AG04449 (cell line): Measurements from ENCODE around the gene NPAS3.

Experiments
- CTCF ChIA-PET: fragments of 350-600 bp; formaldehyde crosslinking; extraction: SDS; loops from one replicate; lab custom pipeline; 2021; ENCODE audit warnings: antibody characterized with exemption; lab: Yijun Ruan, JAX
- POLR2A ChIA-PET: fragments of 400-600, 350-600 bp; formaldehyde crosslinking; extraction: SDS; loops from one replicate; lab custom pipeline; 2020; ENCODE audit warnings: antibody characterized with exemption, inconsistent platforms; lab: Yijun Ruan, JAX
- DNase-seq: peaks from one replicate; pipeline ENCODE4 v3.0.0-alpha.2; 2010; ENCODE audit warnings: low read depth, low spot score
- H3K4me3 ChIP-seq: 2 replicates; pipeline ENCODE4 v1.5.1; 2011; ENCODE audit warnings: low read depth, mild to moderate bottlenecking, control low read depth, low read length
- CTCF ChIP-seq: IDR thresholded peaks from one replicate; pipeline ENCODE4 v1.5.1; 2011; ENCODE audit warnings: mild to moderate bottlenecking, moderate library complexity, low read length, control low read depth, inconsistent platforms; ENCODE audit not compliant: insufficient read depth; ENCODE audit errors: missing control alignments

NPAS3 gene

GRCh38 chr14:33669111-33669510, 730.4 kb downstream of the NPAS3 start:
- CTCF ChIA-PET, result no interaction called here
- TF ChIP-seq CTCF, result no peak
- POLR2A ChIA-PET, result no interaction called here
- DNase-seq, result no peak
- no peak overlapping the region for H3K4me3 ChIP-seq

- no peak overlapping the region for H3K4me3 ChIP-seq
- ChIA-PET POLR2A (no interaction called here), CTCF (interaction anchor here (1.0 to 1.4 kb wide), 2 partner anchors 18 to 123 kb away, joined by 3 to 4 read pairs; no protein-coding TSS in a partner anchor)
- no peak for TF ChIP-seq CTCF
- no peak for DNase-seq
Observed at GRCh38 chr14:33670235-33670634, 731.6 kb downstream of the NPAS3 start.

- TF ChIP-seq CTCF, result no peak
- no peak overlapping the region for H3K4me3 ChIP-seq
- no peak for DNase-seq
- ChIA-PET POLR2A (no interaction called here), CTCF (interaction anchor here (1.4 kb wide), 1 partner anchor 122 kb away, joined by 4 read pairs; no protein-coding TSS in a partner anchor)
Observed at GRCh38 chr14:33671556-33671955, 732.9 kb downstream of the NPAS3 start.

GRCh38 chr14:33674927-33675326, 736.2 kb downstream of the NPAS3 start:
- TF ChIP-seq CTCF, result no peak
- CTCF ChIA-PET, result interaction anchor here (1.0 to 2.8 kb wide), 8 partner anchors 8 to 118 kb away, joined by 3 to 28 read pairs (median 4); no protein-coding TSS in a partner anchor
- H3K4me3 ChIP-seq, result no peak overlapping the region
- no peak for DNase-seq
- POLR2A ChIA-PET, result no interaction called here

- ChIA-PET CTCF (interaction anchor here (0.8 to 2.8 kb wide), 13 partner anchors 9 to 118 kb away, joined by 3 to 28 read pairs (median 4); no protein-coding TSS in a partner anchor), POLR2A (no interaction called here)
- TF ChIP-seq CTCF, result no peak
- no peak for DNase-seq
- H3K4me3 ChIP-seq, result no peak overlapping the region
Observed at GRCh38 chr14:33675415-33676130, 736.9 kb downstream of the NPAS3 start.

- ChIA-PET CTCF (interaction anchor here (0.6 to 2.8 kb wide), 13 partner anchors 9 to 117 kb away, joined by 3 to 28 read pairs (median 4); no protein-coding TSS in a partner anchor), POLR2A (no interaction called here)
- peak; percentile 58 for TF ChIP-seq CTCF
- no peak overlapping the region for H3K4me3 ChIP-seq
- no peak for DNase-seq
Observed at GRCh38 chr14:33676135-33676566, 737.5 kb downstream of the NPAS3 start.
